ENCODE results near the gene FGB. TPM values are rescaled to one million over a fixed set of nuclear protein-coding genes. Genes with fewer than 3 reads are reported as not detected.

FGB gene
- total RNA-seq (2022; extraction: Qiagen RNA extraction; ENCODE audit: low read depth) = 11.5 to 19.8 TPM (median 14.2 TPM) in 5 replicates

GRCh38 chr4:154562697-154563254, at the start of gene FGB:
FGB (plus strand) TSS chr4:154563011; CDS start chr4:154563019, 8 bp downstream.

GRCh38 chr4:154549894-154550790, 12.7 kb upstream of the FGB start, which contains the start of gene PLRG1:
PLRG1 (minus strand) TSS chr4:154550400; CDS start chr4:154550308, 92 bp downstream.

DNA sequence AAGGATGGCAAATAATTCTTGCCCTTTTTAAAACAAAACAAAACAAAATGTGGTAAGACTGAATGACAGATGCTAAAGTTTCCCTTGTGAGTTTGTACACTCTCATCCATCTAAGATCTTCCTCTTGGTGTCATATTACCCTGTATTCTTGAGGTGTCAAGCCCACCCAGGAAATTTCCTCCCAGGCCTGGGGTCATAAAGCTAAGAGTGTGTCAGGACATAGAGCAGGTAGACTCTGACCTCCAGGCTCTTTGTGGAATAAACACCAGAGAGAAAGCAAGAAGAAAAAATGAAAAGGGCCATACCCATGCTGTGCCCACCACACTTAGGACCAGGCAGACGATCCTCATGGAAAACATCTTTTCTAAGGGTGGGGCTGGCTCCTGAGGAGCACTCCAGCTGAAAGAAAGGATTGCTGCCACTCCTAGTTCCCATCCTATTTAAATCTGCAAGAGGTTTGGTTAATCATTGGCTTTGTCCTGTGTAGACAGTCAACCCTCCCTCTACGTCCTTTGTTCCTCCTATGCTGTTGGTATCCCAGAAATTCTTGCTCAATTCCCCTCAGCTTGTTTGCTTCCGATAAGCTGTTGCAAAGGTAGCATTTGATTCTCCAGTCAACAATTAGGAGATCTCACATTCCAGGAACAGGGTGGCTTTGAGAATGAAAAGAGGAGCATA, 27.7 kb downstream of the FGB start, which contains the start of gene FGA:
TSS of gene FGA (minus strand) at position 414 of the 678 bp plus-strand sequence. CDS start at position 359, 55 bp downstream.

GRCh38 chr4:154612472-154613414, 49.9 kb downstream of the FGB start, which contains the start of gene FGG:
FGG (minus strand) TSS chr4:154612656; CDS start chr4:154612609, 47 bp downstream.

Other genes with a start within 250 kb of the FGB start
- gene DCHS2, start 71.2 kb upstream of the FGB start, total RNA-seq (2022; extraction: Qiagen RNA extraction; ENCODE audit: low read depth) = 0.02 TPM in 1 of 5 replicates, not detected in the others
- gene PLRG1, start 12.6 kb upstream of the FGB start, total RNA-seq (2022; extraction: Qiagen RNA extraction; ENCODE audit: low read depth) = 58.6 to 69.3 TPM (median 61.2 TPM) in 5 replicates
- 6.0 to 9.4 TPM (median 8.1 TPM) in 5 replicates for gene FGA, start 27.7 kb downstream of the FGB start, total RNA-seq (2022; extraction: Qiagen RNA extraction; ENCODE audit: low read depth)
- 4.1 to 7.7 TPM (median 4.6 TPM) in 5 replicates for gene FGG, start 49.6 kb downstream of the FGB start, total RNA-seq (2022; extraction: Qiagen RNA extraction; ENCODE audit: low read depth)
- 0.05 to 0.12 TPM (median 0.09 TPM) in 4 of 5 replicates, not detected in the other for gene LRAT, start 181.0 kb downstream of the FGB start, total RNA-seq (2022; extraction: Qiagen RNA extraction; ENCODE audit: low read depth)
- gene RBM46, start 218.3 kb downstream of the FGB start, total RNA-seq (2022; extraction: Qiagen RNA extraction; ENCODE audit: low read depth) = not detected in 5 replicates